Mesodermal cell (in vitro differentiated cells): ENCODE results near the gene GPD1.
A peak's percentile ranks its signal among the peaks of the same experiment; 100 is the strongest.

ENCODE experiments used
- H3K27ac ChIP-seq: 2 replicates; pipeline ENCODE4 v1.7.0; 2013; ENCODE audit warnings: mild to moderate bottlenecking, low read depth, low read length, moderate library complexity; ENCODE audit not compliant: severe bottlenecking
- H3K36me3 ChIP-seq: 2 replicates; pipeline ENCODE4 v1.7.1; 2013; ENCODE audit warnings: mild to moderate bottlenecking, low read length, moderate library complexity; ENCODE audit not compliant: control insufficient read depth, insufficient read depth
- H3K4me1 ChIP-seq: one replicate; pipeline ENCODE4 v1.7.1; 2013; ENCODE audit warnings: mild to moderate bottlenecking, low read length; ENCODE audit not compliant: insufficient read depth, control insufficient read depth, poor library complexity, severe bottlenecking
- H3K4me3 ChIP-seq: 2 replicates; pipeline ENCODE4 v1.7.0; 2013; ENCODE audit warnings: low read length, control low read depth, mild to moderate bottlenecking; ENCODE audit not compliant: insufficient read depth, poor library complexity, severe bottlenecking; ENCODE audit errors: extremely low read depth
- H3K9me3 ChIP-seq: 2 replicates; pipeline ENCODE4 v1.7.1; 2013; ENCODE audit warnings: mild to moderate bottlenecking, low read length, moderate library complexity; ENCODE audit not compliant: control insufficient read depth
- WGBS, 2 experiments: methylation state at CpG; one replicate each; pipeline ENCODE4 v1.1.5; 2013; ENCODE audit warnings: missing lambda C conversion rate in 2 of 2; ENCODE audit not compliant: insufficient coverage in 2 of 2; 5-methylcytosine and 5-hydroxymethylcytosine counted together

Gene GPD1

GRCh38 chr12:50085615-50086072 lies 18.2 kb upstream of the GPD1 start:
- Histone ChIP-seq H3K4me3 (peak overlapping the region; percentile 72), H3K4me1 (peaks cover 17% of the 10 kb centered on the region), H3K27ac (peak overlapping the region; percentile 90), H3K9me3 (no peaks in the 10 kb centered on the region), H3K36me3 (peaks cover 40% of the 10 kb centered on the region)
- 20 to 28% methylated on average over 8 of the region's 8 CpGs for WGBS, 2 experiments

GRCh38 chr12:50086148-50086547 lies 17.7 kb upstream of the GPD1 start:
- H3K9me3 ChIP-seq: no peaks in the 10 kb centered on the region

GRCh38 chr12:50087151-50087550 lies 16.7 kb upstream of the GPD1 start:
- peaks cover 17% of the 10 kb centered on the region for H3K4me1 ChIP-seq
- no peak overlapping the region for H3K4me3 ChIP-seq
- peaks cover 55% of the 10 kb centered on the region for H3K36me3 ChIP-seq
- no peaks in the 10 kb centered on the region for H3K9me3 ChIP-seq
- 96 to 98% methylated on average over 8 of the region's 9 CpGs for WGBS, 2 experiments
- H3K27ac ChIP-seq: no peak overlapping the region

More at GRCh38 chr12:50086148-50086547, 17.7 kb upstream of the GPD1 start:
- H3K27ac ChIP-seq: no peak overlapping the region
- 87 to 100% methylated on average over 1 to 5 of the region's 5 CpGs for WGBS, 2 experiments
- H3K4me1 ChIP-seq: peaks cover 17% of the 10 kb centered on the region
- peak overlapping the region; percentile 72 for H3K4me3 ChIP-seq
- peaks cover 45% of the 10 kb centered on the region for H3K36me3 ChIP-seq

DNA sequence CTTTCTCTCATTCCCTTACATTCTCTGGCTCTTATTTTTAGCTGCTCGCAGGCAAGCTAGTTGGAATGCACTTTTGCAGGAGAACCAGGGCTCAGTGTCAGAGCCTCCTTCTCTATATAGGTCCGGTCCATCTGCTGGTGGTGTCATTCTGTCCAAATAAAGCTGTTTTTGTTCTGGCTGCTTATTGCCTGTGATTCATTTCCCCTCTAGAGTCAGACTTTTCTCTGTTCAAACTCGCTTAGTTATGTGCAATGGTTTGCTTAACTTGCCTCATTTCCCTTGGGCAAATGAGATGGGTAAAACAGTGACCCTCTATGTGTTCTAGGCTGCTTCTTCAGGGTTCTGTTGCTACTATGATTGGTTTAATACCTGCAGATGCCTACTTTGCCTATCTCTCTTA lies 15.8 kb upstream of the GPD1 start:
- H3K36me3 ChIP-seq: peaks cover 62% of the 10 kb centered on the region
- H3K4me3 ChIP-seq: no peak overlapping the region
- no peaks in the 10 kb centered on the region for H3K9me3 ChIP-seq
- H3K27ac ChIP-seq: peak overlapping the region; percentile 1
- peaks cover 17% of the 10 kb centered on the region for H3K4me1 ChIP-seq
- WGBS, 2 experiments: 88 to 100% methylated on average over 1 to 2 of the region's 3 CpGs

DNA sequence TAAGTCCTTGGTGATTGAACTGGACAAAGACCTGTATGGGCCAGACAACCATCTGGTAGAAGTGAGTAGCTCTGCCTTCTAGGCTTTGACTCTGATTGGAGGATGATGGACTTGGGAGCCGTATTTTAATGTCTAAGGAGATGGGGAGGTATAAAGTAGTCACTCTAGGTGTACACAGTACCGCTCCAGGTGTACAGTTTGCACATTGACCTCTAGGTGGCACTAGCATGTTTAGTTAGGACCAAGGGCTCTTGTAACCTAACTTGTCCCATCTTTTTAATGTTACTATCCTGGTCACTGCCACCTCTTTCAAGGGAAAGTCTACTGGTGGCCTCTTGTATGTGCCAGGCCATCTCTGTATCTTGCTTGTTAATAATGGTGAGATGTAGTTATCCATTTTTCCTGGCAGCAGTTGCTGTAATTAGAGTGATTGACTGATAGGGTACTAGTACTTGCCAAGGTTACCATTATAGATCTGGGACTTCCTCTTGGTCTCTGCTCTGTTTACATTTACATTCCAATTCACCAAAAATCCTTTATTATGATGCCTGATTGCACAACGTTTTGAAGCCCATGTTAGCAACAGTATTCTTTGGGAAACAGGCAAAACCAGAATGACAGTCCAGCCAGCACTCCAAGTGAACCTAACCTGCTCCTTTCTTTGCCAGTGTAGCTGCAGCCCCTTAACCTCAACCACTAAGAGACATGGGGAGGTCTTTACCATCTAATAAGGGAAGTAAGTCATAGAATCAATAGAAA lies 15.1 kb upstream of the GPD1 start:
- WGBS, 2 experiments: 67 to 88% methylated on average over 1 to 3 of the region's 3 CpGs
- Histone ChIP-seq H3K27ac (peak overlapping the region; percentile 1), H3K4me3 (no peak overlapping the region), H3K4me1 (peaks cover 17% of the 10 kb centered on the region), H3K36me3 (peaks cover 70% of the 10 kb centered on the region), H3K9me3 (no peaks in the 10 kb centered on the region)

GRCh38 chr12:50089730-50090129 lies 14.1 kb upstream of the GPD1 start:
- WGBS, 2 experiments: 96 to 100% methylated on average over 2 to 4 of the region's 7 CpGs
- Histone ChIP-seq H3K4me3 (no peak overlapping the region), H3K4me1 (peaks cover 17% of the 10 kb centered on the region), H3K36me3 (peaks cover 80% of the 10 kb centered on the region), H3K9me3 (no peaks in the 10 kb centered on the region), H3K27ac (no peak overlapping the region)

GRCh38 chr12:50090391-50090790 lies 13.4 kb upstream of the GPD1 start:
- no peaks in the 10 kb centered on the region for H3K9me3 ChIP-seq
- 91 to 98% methylated on average over 4 to 5 of the region's 5 CpGs for WGBS, 2 experiments
- no peak overlapping the region for H3K27ac ChIP-seq
- H3K36me3 ChIP-seq: peaks cover 86% of the 10 kb centered on the region
- H3K4me3 ChIP-seq: no peak overlapping the region
- H3K4me1 ChIP-seq: peaks cover 17% of the 10 kb centered on the region

DNA sequence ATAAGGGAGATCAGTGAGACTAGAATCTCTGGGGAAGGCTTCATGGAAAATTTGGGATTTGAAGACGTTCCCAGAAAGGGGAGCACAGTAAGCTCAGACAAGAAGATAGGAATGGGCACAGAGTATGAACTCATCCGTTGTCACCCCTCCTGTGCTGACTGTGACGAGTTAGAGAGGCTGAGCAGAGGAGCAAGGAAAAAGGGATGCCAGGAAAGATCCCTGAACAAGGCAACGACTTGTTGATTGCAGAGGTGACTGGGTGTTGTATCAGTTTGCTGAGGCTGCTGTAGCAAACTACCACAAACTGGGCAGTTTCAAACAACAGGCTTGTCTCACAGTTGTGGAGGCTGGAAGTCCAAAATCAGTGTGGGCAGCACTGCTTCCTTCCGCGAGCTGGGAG lies 5.9 kb upstream of the GPD1 start:
- Histone ChIP-seq H3K9me3 (no peaks in the 10 kb centered on the region), H3K27ac (no peak overlapping the region), H3K36me3 (peaks cover 95% of the 10 kb centered on the region), H3K4me3 (no peak overlapping the region), H3K4me1 (peaks cover 6% of the 10 kb centered on the region)
- 97 to 98% methylated on average over 6 of the region's 6 CpGs for WGBS, 2 experiments

GRCh38 chr12:50099302-50100008 lies 4.4 kb upstream of the GPD1 start:
- peaks cover 80% of the 10 kb centered on the region for H3K36me3 ChIP-seq
- H3K4me1 ChIP-seq: peaks cover 6% of the 10 kb centered on the region
- no peaks in the 10 kb centered on the region for H3K9me3 ChIP-seq
- peak overlapping the region; percentile 23 for H3K27ac ChIP-seq
- WGBS, 2 experiments: 67 to 70% methylated on average over 4 of the region's 5 CpGs
- no peak overlapping the region for H3K4me3 ChIP-seq

DNA sequence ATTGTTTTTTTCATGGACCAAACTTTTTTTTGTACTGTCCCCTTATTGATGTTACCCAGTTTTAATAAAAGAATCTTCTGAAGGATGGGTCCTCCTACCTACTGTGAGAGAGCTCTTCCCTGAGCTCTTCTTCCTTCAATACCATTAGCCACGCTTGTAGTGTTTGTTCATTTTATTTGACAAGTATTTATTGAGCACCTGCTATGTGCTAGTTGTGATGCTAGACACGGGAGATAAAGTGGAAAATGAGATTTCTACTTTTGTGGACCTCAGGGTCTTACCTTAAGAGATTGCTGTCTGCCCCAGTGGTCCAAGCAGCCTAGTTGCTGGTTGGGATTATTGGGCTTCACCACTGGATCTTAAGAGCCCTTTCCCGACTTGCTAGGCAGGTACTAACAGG lies 3.2 kb upstream of the GPD1 start:
- H3K27ac ChIP-seq: no peak overlapping the region
- 94 to 100% methylated on average over 2 of the region's 3 CpGs for WGBS, 2 experiments
- peaks cover 6% of the 10 kb centered on the region for H3K4me1 ChIP-seq
- peaks cover 69% of the 10 kb centered on the region for H3K36me3 ChIP-seq
- no peak overlapping the region for H3K4me3 ChIP-seq
- H3K9me3 ChIP-seq: no peaks in the 10 kb centered on the region

DNA sequence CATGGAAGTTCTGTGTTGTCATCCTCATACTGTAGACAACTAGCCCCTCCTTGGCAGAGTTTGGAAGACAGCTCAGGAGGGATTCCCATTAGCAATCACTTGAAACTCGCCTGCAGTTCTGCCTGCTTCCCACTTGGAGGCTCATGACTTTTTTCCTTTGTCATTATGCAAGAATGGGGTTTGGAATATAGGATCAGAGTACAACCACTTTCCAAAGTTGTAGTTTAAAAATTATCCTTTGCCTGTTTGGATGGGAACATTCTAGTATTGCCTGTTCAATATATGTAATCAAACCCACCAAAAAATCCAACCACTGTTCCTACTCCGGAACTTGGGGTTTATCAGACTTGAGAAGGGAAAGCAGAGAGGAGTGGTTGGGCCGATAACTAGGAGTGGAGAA lies 2.1 kb upstream of the GPD1 start:
- Histone ChIP-seq H3K9me3 (no peaks in the 10 kb centered on the region), H3K4me3 (no peak overlapping the region), H3K36me3 (peaks cover 58% of the 10 kb centered on the region), H3K27ac (no peak overlapping the region), H3K4me1 (peaks cover 6% of the 10 kb centered on the region)
- WGBS, 2 experiments: 80% methylated on average over 2 of the region's 3 CpGs; no CpG with 5 or more reads in 1 of the 2 experiments
